Colonic mucosa (tissue), 4 donors: Measurements from ENCODE around the gene THSD4. TPM values are rescaled to one million over a fixed set of nuclear protein-coding genes. Genes with fewer than 3 reads are reported as not detected.

Source experiments
- DNase-seq: peaks from one replicate; pipeline ENCODE4 v3.0.0-alpha.2; 2020
- H3K27ac ChIP-seq: fragments of 200-600 bp; one replicate; pipeline ENCODE4 v1.8.0; 2021
- H3K27me3 ChIP-seq: fragments of 200-600 bp; one replicate; pipeline ENCODE4 v1.8.0; 2021
- H3K36me3 ChIP-seq: fragments of 200-600 bp; one replicate; pipeline ENCODE4 v1.8.0; 2021
- H3K4me1 ChIP-seq: fragments of 200-600 bp; one replicate; pipeline ENCODE4 v1.8.0; 2021; ENCODE audit warnings: mild to moderate bottlenecking
- H3K4me3 ChIP-seq: fragments of 200-600 bp; one replicate; pipeline ENCODE4 v1.8.0; 2021
- H3K9ac ChIP-seq, 2 donors: one replicate each; pipeline ENCODE4 v1.7.0; 2013; ENCODE audit warnings: control low read depth in 2 of 2, low read depth in 2 of 2, low read length in 2 of 2
- H3K9me3 ChIP-seq: fragments of 200-600 bp; one replicate; pipeline ENCODE4 v1.8.0; 2021
- intact Hi-C: fragments of 100-400 bp; cut with DNase I; formaldehyde crosslinking; loops from one replicate; pipeline ENCODE4 v1.14.1; 2022
- total RNA-seq, 2 donors: library from RNA; stranded (reverse); fragmentation: NEBNext Ultra II Directional in 1 of 2; extraction: Animal tissue kit (Norgen Biotek cat#: 25700) in 1 of 2; gene quantifications; one replicate each; pipeline ENCODE4 v1.2.1, GENCODE V29; 2021
- TF ChIP-seq, protein P1 (sequence below): fragments of 200-600 bp; IDR thresholded peaks from one replicate; pipeline ENCODE4 v1.8.0; 2022; ENCODE audit warnings: antibody characterized with exemption, mild to moderate bottlenecking
- donor health status: healthy.
- donor health status: DM: no; HTN: no; CAD: no.
- donor health status: DM: no; HTN: no; CAD: no.

Gene THSD4
- total RNA-seq, 2 donors from 2014 or later: 18.8 to 23.5 TPM

DNA sequence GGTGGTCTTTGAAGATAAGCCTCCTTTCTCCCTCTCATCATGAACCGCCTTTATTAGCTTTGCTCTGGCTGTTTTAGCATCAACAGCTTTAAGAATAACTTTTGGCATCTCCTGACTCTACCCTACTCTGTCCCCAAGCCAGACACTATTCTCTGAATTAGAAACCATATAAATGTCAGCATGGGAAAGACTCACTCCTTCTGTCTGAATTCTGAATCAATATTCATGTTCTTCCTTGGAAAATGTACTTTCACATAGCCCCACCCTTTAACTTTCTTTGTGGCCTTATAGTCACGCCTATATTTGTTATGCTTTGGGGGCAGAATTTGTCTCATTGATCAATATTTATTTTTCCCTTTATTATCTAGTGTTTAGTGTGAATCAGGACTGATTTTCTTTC, 563.3 kb downstream of the THSD4 start:
- Histone ChIP-seq H3K4me1 (peaks cover 3% of the 10 kb centered on the region), H3K9me3 (no peaks in the 10 kb centered on the region), H3K4me3 (no peak overlapping the region), H3K36me3 (no peaks in the 10 kb centered on the region), H3K27me3 (no peaks in the 10 kb centered on the region), H3K9ac (no peak overlapping the region), H3K27ac (no peak overlapping the region)
- DNase-seq: no peak
- TF ChIP-seq, protein P1, sequence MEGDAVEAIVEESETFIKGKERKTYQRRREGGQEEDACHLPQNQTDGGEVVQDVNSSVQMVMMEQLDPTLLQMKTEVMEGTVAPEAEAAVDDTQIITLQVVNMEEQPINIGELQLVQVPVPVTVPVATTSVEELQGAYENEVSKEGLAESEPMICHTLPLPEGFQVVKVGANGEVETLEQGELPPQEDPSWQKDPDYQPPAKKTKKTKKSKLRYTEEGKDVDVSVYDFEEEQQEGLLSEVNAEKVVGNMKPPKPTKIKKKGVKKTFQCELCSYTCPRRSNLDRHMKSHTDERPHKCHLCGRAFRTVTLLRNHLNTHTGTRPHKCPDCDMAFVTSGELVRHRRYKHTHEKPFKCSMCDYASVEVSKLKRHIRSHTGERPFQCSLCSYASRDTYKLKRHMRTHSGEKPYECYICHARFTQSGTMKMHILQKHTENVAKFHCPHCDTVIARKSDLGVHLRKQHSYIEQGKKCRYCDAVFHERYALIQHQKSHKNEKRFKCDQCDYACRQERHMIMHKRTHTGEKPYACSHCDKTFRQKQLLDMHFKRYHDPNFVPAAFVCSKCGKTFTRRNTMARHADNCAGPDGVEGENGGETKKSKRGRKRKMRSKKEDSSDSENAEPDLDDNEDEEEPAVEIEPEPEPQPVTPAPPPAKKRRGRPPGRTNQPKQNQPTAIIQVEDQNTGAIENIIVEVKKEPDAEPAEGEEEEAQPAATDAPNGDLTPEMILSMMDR: no peak
- intact Hi-C loops: no loop called here

DNA sequence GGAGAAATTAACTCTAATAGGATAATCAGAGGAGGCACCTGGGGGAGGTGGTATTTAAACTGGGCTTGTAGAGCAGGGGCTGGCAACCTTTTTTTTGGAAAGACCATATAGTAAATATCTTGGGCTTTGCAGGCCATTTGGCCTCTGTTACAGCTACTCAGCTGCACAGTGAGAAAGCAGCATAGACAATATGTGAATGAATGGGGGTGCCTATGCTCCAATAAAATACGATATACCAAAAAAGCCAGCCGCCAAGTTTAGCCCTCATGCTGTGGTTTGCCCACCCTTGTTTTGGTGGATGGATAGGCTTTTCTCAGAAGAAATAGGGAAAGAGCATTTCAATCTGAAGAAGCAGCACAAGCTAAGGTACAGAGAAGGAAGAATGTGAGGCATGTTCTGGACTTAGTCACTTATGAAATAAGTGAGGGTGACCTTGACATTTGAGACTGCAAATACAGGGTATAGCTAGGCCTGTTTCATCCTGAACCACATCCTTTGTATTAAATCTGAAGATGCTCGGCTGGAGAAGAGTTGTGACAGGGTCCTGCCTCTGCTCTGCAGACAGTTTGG, 564.0 kb downstream of the THSD4 start:
- no peak for DNase-seq
- Histone ChIP-seq H3K4me3 (no peak overlapping the region), H3K9ac (no peak overlapping the region), H3K4me1 (peaks cover 3% of the 10 kb centered on the region), H3K27me3 (no peaks in the 10 kb centered on the region), H3K27ac (no peak overlapping the region), H3K36me3 (no peaks in the 10 kb centered on the region), H3K9me3 (no peaks in the 10 kb centered on the region)
- intact Hi-C loops: no loop called here
- TF ChIP-seq, protein P1: no peak

DNA sequence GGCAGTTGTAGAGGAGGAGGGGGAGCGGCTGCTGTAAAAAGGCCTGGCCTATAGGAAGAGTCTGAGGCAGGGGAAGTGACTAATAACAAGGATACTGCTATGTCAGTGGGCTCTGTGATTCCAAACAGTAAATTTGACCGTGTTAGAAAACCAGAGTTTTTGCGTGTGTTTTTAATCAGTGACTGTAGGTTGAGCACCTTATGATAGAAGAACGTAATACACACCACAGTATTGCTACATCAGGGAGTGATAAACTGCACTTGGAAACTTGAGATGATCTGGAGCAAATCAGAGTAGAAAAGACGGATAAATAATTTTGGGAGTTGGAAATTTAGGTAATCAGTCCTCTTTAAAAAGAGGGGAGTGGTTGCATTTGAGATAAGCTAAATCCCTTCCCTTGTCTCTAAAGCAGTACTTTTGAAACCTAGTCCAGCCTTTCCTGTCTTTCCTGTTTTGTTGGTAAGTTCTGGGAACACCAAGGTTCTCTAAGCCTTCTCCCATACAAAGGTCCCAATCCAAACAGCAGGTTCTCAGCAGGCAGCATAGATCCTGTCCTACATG, 564.6 kb downstream of the THSD4 start:
- H3K27ac ChIP-seq: no peak overlapping the region
- intact Hi-C loops: no loop called here
- no peak overlapping the region for H3K4me3 ChIP-seq

DNA sequence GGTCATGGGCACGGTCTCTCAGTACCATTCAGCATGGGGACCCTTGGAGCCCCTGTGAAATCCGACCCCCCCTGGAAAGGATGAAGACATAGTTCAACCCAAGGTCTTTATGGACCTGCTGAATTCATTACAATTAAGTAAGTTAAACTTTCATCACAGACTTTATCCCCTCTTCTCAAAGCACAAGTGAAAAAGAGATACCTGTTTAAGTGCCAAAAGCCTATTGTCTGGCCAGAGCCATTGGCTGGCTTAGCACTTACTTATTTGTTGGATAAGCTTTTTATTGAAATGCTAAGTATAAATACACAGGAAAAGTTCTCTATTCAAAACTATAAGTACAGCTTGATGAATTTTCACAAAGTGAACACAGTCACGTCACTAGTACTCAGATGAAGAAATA, 566.7 kb downstream of the THSD4 start:
- Histone ChIP-seq H3K9ac (no peak overlapping the region), H3K27me3 (no peaks in the 10 kb centered on the region), H3K4me3 (no peak overlapping the region), H3K36me3 (no peaks in the 10 kb centered on the region), H3K27ac (no peak overlapping the region), H3K4me1 (peaks cover 3% of the 10 kb centered on the region), H3K9me3 (no peaks in the 10 kb centered on the region)
- no peak for DNase-seq
- intact Hi-C loops: no loop called here
- TF ChIP-seq, protein P1: no peak

More for the DNA sequence above, 564.6 kb downstream of the THSD4 start:
- Histone ChIP-seq H3K36me3 (no peaks in the 10 kb centered on the region), H3K9me3 (no peaks in the 10 kb centered on the region), H3K27me3 (no peaks in the 10 kb centered on the region), H3K4me1 (peaks cover 3% of the 10 kb centered on the region), H3K9ac (no peak overlapping the region)
- DNase-seq: no peak
- TF ChIP-seq, protein P1: no peak

DNA sequence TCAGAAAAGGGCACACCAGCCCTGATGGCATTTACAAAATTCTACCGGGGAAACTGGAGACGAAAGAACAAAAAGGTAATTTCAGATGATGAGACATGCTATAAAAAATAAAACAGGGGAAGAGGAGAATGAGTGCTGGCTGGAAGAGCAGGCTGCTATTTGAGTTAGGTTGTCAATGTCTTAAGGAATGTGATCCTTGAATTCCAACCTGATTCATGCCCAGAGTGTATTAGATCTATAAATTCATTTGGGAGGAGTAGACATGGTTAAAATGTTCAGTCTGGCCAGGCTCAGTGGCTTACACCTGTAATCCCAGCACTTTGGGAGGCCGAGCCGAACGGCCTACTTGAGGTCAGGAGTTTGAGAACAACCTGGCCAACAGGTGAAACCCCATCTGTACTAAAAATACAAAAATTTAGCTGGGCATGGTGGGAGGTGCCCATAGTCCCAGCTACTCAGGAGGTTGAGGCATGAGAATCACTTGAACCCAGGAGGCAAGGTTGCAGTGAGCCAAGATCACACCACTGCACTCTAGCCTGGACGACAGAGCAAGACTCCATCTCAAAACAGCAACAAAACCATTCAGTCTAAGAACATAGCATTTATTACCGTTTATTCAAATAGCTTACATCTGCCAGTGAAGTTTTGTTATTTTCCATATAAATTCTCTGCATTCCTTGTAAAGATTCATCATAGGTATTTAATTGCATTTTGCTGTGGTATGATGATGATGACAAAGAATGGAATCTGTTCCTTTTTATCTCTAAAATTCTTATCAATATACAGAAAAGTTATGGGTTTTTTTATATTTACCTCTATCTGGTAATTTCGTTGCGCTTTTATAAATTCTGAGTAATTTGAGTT, 568.4 kb downstream of the THSD4 start:
- H3K4me1 ChIP-seq: peaks cover 3% of the 10 kb centered on the region
- no peak overlapping the region for H3K27ac ChIP-seq
- intact Hi-C loops: no loop called here
- no peaks in the 10 kb centered on the region for H3K9me3 ChIP-seq
- H3K4me3 ChIP-seq: no peak overlapping the region
- H3K27me3 ChIP-seq: no peaks in the 10 kb centered on the region
- H3K36me3 ChIP-seq: no peaks in the 10 kb centered on the region
- H3K9ac ChIP-seq: no peak overlapping the region
- DNase-seq: no peak
- TF ChIP-seq, protein P1: no peak
